Epithelial cell of proximal tubule (primary cell): Measurements from ENCODE around the gene ZNF675. TPM values are rescaled to one million over a fixed set of nuclear protein-coding genes. Genes with fewer than 3 reads are reported as not detected.
"Not testable (repeated sequence)": the region's sequence is repeated elsewhere in the genome, so short reads cannot be mapped to it uniquely, and the experiment has no call there.

Source experiments
- DNase-seq: peaks from one replicate; pipeline ENCODE4 v3.0.0-alpha.2; 2011; ENCODE audit warnings: low read depth
- H3K4me3 ChIP-seq: 2 replicates; pipeline ENCODE4 v1.5.1; 2011; ENCODE audit warnings: low read depth, mild to moderate bottlenecking, low read length
- total RNA-seq: library from RNA; depleted of rRNA; stranded (reverse); fragments of >200 nt; gene quantifications from 2 replicates; pipeline ENCODE4 v1.2.3, GENCODE V29; 2015
- TF ChIP-seq, protein P1 (sequence below): conservative IDR thresholded peaks from 2 replicates; pipeline ENCODE4 v1.5.1; 2012; ENCODE audit warnings: low read depth, mild to moderate bottlenecking, low read length

The ZNF675 gene
- total RNA-seq, 1 donor from 2014 or later, result 11.9 TPM

DNA sequence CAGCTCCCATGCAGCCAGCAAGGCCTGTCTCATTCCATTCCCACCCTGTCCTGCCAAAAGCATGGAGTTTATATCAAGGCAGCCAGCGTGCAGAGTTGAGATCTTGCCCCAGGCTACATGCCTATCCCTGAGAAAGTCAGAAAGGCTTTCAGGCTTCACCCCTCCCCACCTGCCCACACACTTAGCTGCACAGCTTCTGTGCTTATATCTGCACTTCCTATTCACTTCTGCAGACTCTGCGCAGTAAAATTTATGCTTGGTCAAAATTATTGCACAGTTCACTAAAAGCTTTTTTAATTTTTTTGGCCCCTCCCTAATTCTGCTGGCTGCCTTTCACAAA lies 12.5 kb upstream of the ZNF675 start:
- no peak overlapping the region for H3K4me3 ChIP-seq
- TF ChIP-seq, protein P1, sequence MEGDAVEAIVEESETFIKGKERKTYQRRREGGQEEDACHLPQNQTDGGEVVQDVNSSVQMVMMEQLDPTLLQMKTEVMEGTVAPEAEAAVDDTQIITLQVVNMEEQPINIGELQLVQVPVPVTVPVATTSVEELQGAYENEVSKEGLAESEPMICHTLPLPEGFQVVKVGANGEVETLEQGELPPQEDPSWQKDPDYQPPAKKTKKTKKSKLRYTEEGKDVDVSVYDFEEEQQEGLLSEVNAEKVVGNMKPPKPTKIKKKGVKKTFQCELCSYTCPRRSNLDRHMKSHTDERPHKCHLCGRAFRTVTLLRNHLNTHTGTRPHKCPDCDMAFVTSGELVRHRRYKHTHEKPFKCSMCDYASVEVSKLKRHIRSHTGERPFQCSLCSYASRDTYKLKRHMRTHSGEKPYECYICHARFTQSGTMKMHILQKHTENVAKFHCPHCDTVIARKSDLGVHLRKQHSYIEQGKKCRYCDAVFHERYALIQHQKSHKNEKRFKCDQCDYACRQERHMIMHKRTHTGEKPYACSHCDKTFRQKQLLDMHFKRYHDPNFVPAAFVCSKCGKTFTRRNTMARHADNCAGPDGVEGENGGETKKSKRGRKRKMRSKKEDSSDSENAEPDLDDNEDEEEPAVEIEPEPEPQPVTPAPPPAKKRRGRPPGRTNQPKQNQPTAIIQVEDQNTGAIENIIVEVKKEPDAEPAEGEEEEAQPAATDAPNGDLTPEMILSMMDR, result no peak
- DNase-seq, result no peak

- TF ChIP-seq, protein P1, result no peak
- DNase-seq, result no peak
- H3K4me3 ChIP-seq, result no peak overlapping the region
These were observed 11.9 kb upstream of the ZNF675 start for GRCh38 chr19:23698711-23699520.

DNA sequence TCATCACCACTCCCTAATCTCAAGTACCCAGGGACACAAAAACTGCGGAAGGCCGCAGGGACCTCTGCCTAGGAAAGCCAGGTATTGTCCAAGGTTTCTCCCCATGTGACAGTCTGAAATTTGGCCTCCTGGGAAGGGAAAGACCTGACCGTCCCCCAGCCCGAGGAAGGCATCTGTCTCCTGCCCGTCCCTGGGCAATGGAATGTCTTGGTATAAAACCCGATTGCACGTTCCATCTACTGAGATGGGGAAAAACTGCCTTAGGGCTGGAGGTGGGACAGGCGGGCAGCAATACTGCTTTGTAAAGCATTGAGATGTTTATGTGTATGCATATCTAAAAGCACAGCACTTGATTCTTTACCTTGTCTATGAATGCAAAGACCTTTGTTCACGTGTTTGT lies 5.9 kb upstream of the ZNF675 start:
- H3K4me3 ChIP-seq, DNase-seq: not testable (repeated sequence)

- H3K4me3 ChIP-seq, result no peak overlapping the region
- DNase-seq, result no peak
- TF ChIP-seq, protein P1, result no peak
These were observed 13.9 kb downstream of the ZNF675 start for GRCh38 chr19:23673132-23673531.

- not testable (repeated sequence) for DNase-seq
These were observed 18.4 kb downstream of the ZNF675 start for GRCh38 chr19:23668606-23669005.

DNA sequence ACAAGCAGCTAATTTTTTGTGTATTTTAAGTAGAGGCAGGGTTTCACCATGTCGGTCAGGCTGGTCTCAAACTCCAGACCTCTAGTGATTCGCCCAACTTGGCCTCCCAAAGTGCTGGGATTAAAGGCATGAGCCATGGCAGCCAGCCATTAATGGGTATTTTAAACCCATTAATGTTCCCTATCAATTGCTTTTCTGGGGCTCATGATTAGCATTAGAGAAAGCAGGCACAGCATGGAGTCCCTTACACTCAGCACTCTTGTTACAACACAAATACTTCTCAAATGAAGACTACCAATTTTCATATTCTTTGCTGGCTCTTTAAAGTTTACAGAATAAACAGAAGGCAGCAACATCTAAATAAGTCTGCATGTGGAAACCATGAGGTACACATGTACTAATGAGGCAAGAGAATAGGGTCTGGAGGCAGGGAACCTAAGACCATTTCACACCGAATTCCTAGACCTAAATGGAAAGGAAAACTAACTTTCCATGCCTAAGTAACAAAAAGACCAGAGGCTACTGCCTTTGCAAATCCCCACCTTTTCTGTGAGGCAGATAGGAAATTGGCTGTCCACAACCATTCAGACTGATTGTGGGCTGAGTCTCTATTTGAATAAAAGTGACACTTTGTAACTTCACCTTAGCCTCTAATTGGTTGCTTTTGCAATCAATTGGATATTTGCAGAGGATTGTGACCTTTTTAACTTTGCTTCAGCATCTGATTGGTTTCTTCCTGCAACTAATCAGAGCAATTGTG lies 21.2 kb downstream of the ZNF675 start:
- no peak overlapping the region for H3K4me3 ChIP-seq
- DNase-seq, result no peak
- TF ChIP-seq, protein P1, result no peak

More at GRCh38 chr19:23668606-23669005, 18.4 kb downstream of the ZNF675 start:
- not testable (repeated sequence) for H3K4me3 ChIP-seq

DNA sequence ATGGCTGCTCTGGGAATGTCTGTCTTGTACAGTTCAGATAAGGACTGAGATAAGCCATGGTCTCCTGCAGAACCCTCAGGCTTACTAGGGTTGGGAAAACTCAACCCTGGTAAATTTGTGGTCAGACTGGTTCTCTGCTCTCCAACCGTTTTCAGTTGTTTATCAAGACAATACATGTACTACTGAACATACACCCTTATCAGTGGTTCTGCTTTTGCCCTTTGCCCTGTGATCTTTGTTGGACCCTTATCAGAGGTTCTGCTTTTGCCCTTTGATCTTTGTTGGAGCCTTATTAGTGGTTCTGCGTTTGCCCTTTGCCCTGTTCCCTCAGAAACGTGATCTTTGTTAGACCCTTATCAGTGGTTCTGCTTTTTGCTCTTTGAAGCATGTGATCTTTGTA lies 37.2 kb downstream of the ZNF675 start:
- H3K4me3 ChIP-seq, DNase-seq: not testable (repeated sequence)

Other genes with a start within 250 kb of the ZNF675 start
- gene ZNF681, start 71.7 kb upstream of the ZNF675 start, total RNA-seq, result 3.1 and 3.5 TPM in 2 replicates
- 5.9 and 11.6 TPM in 2 replicates for gene ZNF726, start 227.7 kb upstream of the ZNF675 start, total RNA-seq